Embryonic facial prominence (tissue), 1 donor: ENCODE data around the gene OR10A5.
"Not testable (repeated sequence)": the region's sequence is repeated elsewhere in the genome, so short reads cannot be mapped to it uniquely, and the experiment has no call there.

Source experiments
- DNase-seq: peaks from one replicate; pipeline ENCODE4 v3.0.0-alpha.2; 2016; ENCODE audit errors: extremely low spot score

The OR10A5 gene

GRCh38 chr11:6845383-6845782 lies at the start of gene OR10A5:
OR10A5 (plus strand) TSS chr11:6845683; CDS start chr11:6845683, 0 bp downstream.
- DNase-seq = no peak

DNA sequence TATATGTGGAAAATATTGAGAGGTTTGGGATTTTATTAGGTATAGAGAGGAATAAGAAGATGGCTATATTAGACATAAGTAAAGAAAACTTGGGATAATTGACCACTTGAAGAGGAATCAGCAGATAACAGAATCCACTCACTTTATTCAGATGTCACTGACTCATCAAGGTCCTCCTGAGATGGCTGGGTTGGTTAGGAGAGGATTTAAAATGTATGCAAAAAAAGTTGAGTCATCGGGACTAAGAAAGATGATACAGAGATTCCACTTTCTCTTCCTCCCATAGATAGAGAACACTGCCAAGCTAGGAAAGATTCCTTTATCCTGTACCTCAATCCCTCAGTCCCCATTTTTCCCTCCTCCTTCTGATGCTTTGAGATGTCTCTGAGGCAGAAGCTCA lies 46.1 kb upstream of the OR10A5 start, which contains the start of gene OR6A2:
Gene OR6A2, minus strand, starts transcription at position 288 of the 400 bp plus-strand sequence. CDS start 3,981 bp downstream, outside the sequence.
- DNase-seq = no peak

- DNase-seq = not testable (repeated sequence)
These were observed 44.4 kb upstream of the OR10A5 start for GRCh38 chr11:6801075-6801474.

- DNase-seq = no peak
These were observed 33.0 kb upstream of the OR10A5 start for GRCh38 chr11:6812390-6813005.

- no peak for DNase-seq
These were observed 31.8 kb upstream of the OR10A5 start for GRCh38 chr11:6813656-6814055.

DNA sequence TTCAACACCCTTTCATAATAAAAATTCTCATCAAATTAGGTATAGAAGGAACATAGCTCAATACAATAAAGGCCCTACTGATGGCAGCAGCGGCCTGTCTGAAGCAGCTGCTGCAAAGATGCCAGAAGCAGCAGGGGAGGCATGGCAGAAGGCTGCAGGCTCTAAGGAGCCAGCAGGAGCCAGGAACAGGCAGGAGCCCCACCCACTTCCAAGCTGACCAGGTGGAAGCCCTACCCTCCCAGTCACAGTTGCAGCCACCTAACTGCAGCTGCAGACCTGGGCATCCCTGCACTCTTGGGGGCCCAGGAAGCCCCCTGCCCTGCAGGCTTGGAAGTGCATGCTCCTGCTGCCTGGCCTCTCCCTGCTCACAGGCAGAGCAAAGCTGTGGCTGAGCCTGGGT lies 27.8 kb upstream of the OR10A5 start:
- DNase-seq = no peak

DNA sequence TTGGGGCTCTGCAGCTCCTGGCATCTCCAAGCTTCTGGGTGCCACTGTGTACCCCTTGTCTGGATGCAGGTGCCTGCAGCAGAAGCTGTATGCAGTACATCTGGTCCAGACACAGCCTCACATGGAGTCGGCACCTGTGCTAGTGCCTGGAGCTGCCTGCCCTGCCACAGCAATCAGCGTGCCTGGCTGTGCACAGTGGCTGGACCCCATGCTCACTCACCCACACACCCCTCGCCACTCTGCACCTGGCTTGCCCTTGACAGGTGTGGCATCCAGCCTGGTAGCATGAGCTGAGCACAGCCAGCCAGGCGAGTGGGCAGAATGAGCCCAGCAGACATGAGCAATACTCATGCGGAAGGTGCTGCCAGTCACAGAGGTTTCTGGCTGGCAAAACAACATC lies 26.5 kb upstream of the OR10A5 start:
- DNase-seq = no peak

GRCh38 chr11:6824136-6824823 lies 21.2 kb upstream of the OR10A5 start:
- DNase-seq = no peak

DNA sequence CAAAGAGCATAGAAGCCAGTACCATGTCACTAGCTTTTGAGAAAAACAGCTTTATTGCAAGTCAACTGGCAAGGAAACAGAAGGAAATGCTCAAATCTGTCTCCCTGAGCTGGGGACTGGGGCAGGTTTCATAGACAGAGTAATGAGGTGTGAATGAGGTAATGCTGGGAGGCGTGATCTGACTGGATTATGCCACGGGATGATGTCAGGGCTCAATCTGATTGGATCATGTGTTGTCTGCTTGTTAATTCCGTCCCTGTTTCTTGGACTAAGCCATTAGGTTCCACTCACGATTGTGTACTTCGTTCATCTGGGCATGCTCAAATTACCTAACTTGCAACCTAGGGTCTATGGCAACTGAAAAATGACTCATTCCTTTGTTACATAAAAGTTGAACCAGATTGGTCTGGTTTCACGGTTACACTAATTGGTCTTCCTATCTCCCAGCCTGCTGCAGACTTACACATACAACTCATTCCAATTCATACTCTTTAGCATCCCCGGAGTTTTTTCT lies 20.2 kb upstream of the OR10A5 start:
- no peak for DNase-seq

GRCh38 chr11:6828103-6828502 lies 17.4 kb upstream of the OR10A5 start:
- DNase-seq = no peak

DNA sequence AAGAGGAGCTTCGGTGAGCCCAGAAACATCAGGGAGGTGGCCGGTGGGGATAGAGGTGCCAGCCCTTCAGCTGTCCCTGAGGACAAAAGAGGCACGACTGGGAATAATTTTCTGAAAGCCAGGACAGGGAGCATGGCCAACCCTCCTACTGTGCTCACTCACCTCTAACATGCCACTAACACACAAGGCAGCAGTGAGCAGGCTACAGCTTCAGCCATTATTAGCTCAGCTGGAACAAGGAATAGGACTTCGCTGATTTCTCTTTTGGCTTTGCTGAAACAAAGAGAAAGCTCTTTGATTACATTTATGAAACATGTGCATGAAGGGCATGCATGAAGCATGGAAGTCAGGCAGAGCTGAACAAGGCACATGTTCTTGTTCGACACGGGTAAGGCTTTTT lies 12.1 kb upstream of the OR10A5 start:
- DNase-seq = no peak

- DNase-seq = no peak
These were observed 11.5 kb upstream of the OR10A5 start for GRCh38 chr11:6834021-6834420.

DNA sequence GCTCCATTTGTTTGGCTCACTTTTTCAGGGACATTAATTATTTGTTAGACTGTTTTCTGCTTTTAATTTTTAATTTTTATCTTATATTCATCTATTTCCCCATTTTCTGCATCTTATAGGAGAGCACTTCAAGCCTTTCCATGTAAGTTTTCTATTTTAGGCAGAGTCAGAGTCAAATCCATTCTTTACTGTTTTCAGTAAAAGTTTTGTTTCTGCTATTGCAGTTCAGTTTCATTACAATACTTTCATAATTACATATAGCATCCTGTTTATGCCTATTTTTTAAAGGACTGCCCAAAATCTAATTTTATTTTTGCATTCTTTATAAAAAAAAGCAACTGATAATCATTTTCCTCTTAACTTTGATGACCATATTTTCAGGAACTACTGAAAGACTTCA lies 3.8 kb upstream of the OR10A5 start:
- DNase-seq = no peak

- DNase-seq = no peak
These were observed 1.8 kb upstream of the OR10A5 start for GRCh38 chr11:6843670-6844069.

DNA sequence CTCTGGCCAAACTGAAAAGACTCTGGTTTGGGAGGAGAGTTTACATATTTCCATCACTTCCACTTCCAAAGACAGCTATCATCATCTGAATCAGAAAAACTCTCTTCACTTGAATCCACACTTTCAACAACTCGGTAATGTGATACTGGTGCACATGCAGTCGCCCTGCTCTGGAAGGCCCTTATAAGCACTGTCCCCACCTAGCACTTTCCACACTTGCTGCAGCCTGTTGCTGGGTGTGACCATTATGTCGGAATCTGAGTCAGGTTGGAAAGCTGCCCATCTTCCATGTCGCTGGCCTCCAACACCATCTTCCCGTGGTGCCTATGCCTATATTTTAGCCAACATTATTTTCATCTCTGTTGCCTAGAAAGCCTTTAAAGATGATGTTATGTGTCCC lies 1.1 kb upstream of the OR10A5 start:
- DNase-seq = no peak

- no peak for DNase-seq
These were observed 5.0 kb downstream of the OR10A5 start for GRCh38 chr11:6850526-6850925.

GRCh38 chr11:6854801-6855200 lies 9.3 kb downstream of the OR10A5 start:
- DNase-seq = not testable (repeated sequence)

DNA sequence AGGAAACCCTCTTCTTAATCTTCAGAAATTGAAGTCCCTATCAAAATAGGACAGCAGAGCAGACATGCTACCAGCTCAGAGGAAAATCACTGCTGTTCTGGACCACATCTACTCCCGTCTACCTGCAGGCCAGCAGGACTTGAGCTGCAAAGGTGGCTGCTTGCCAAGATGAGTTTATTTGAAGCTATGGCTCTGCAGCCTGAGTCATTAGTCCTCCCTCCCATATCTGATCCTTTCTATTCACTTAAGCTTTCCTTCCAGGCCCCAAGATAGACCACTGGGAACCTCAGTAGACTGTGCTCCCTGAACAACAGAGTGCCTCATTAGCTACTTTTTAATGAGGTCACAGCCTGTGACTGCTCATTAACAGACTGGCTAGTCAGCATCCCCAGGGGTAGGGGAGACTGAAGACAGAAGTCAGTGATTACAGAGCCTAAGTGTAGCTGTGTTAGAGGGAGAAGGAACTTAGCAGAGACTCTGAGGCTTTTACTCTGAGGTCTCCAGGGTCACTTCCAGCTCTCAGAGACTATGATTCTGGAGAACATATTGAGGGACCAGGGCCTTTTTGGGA lies 10.6 kb downstream of the OR10A5 start:
- DNase-seq = no peak

- no peak for DNase-seq
These were observed 11.4 kb downstream of the OR10A5 start for GRCh38 chr11:6856871-6857270.

DNA sequence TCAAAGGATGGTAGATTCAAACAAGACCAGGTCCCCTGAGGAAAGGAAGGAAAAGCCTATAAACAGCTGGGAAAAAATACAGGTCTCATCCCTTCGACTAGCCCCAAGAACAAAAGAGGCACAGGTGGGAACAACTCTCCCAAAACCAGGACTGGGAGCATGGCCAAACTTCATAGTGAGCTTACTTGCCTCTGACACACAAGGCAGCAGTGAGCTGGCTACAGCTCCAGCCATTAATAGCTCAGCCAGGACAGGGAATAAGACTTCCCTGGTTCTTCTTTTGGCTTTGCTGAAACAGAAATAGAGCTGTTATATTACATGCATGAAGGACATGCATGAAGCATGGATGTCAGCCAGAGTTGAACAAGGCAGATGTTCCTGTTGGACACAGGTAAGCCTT lies 17.5 kb downstream of the OR10A5 start, which contains the start of gene OR10A2:
Gene OR10A2, plus strand, starts transcription at position 97 of the 400 bp plus-strand sequence. CDS start 6,698 bp downstream, outside the sequence.
- DNase-seq = no peak

DNA sequence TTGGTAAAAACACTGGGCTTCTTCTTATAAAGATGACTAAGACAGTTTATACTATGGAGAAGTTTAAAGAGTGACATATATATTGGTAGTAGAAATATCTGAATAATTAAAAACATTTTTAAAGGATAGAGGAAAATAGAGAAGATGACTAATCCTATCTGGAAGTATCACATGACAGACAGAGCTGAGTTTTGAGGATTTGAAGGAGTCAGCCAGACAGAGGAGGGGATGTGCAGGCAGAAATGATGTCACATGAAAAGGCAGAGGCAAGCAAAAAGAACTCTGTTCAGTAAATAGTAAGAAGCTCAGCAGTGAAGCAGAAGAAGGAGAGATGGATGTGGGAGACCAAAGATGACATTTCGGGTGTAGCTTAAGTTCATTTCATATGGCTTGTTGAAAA lies 19.0 kb downstream of the OR10A5 start:
- no peak for DNase-seq

DNA sequence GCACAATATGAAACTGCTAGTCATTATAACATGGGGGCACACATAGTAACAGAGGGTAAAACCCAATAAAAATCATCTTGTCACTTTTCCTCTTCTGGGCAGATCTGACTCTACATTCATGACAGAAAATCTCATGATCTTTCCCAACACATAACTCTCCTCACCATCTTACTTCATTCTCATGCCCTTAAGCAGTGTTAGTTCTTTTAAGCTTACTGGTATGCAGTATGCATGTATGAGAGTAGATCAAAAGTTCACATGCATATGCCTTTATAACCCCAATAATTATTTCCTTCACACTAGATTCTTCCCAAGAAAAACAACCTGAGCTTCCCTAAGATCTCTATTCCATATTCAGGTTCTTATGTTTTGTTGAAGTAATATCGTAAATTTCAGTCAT lies 25.8 kb downstream of the OR10A5 start:
- DNase-seq = no peak

GRCh38 chr11:6875761-6876160 lies 30.3 kb downstream of the OR10A5 start:
- no peak for DNase-seq
